22Rv1 (cell line): Measurements from ENCODE around the gene CCDC200.

Experiments used
- CTCF ChIP-seq: fragments of 450-650 bp; IDR thresholded peaks from 2 replicates; pipeline ENCODE4 v1.5.1; 2017; ENCODE audit warnings: mild to moderate bottlenecking
- ZFX ChIP-seq: fragments of 450-650 bp; IDR thresholded peaks from 2 replicates; pipeline ENCODE4 v1.6.1; 2017; ENCODE audit warnings: antibody characterized with exemption, borderline replicate concordance

GRCh38 chr17:43215341-43215740 lies 13.1 kb downstream of the CCDC200 start:
- no peak for TF ChIP-seq CTCF
- TF ChIP-seq ZFX, result no peak
